SU-DHL-6 (cell line): ENCODE measurements around the gene QTRT2.

ENCODE experiments used
- EZH2phosphoT487 ChIP-seq: fragments of 200-600 bp; sonication (generic), shearing (Covaris generic); conservative IDR thresholded peaks from 2 replicates; pipeline ENCODE4 v1.6.1; 2018; ENCODE audit warnings: mild to moderate bottlenecking, antibody characterized with exemption, low read length, moderate library complexity, mixed read lengths
- TF ChIP-seq, protein P1 (sequence below): fragments of 200-600 bp; sonication (generic); IDR thresholded peaks from one replicate; pipeline ENCODE4 v1.5.1; 2017; ENCODE audit warnings: antibody characterized with exemption, mild to moderate bottlenecking, low read length, moderate library complexity; ENCODE audit not compliant: insufficient read depth, poor library complexity, severe bottlenecking

DNA sequence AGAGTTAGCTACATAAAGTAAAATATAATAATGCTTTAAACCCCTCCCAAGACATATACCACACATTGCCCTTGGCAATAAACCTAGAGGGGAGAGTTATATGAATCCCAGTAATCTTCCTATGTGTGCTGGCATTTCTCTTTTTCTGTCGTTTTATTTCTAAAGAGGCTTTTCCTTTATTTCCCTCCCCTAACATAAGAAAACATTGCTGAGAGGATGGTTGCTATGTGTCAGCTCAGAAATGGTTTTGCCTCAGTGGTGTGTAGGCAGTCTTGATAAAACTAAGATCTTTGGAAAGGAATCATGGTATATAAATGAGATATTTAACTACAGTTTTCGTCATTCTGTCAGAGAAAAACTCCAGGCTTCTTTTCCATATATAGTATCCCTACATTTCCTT lies 30.2 kb upstream of the QTRT2 start:
- TF ChIP-seq, protein P1, sequence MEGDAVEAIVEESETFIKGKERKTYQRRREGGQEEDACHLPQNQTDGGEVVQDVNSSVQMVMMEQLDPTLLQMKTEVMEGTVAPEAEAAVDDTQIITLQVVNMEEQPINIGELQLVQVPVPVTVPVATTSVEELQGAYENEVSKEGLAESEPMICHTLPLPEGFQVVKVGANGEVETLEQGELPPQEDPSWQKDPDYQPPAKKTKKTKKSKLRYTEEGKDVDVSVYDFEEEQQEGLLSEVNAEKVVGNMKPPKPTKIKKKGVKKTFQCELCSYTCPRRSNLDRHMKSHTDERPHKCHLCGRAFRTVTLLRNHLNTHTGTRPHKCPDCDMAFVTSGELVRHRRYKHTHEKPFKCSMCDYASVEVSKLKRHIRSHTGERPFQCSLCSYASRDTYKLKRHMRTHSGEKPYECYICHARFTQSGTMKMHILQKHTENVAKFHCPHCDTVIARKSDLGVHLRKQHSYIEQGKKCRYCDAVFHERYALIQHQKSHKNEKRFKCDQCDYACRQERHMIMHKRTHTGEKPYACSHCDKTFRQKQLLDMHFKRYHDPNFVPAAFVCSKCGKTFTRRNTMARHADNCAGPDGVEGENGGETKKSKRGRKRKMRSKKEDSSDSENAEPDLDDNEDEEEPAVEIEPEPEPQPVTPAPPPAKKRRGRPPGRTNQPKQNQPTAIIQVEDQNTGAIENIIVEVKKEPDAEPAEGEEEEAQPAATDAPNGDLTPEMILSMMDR: no peak
- no peak for TF ChIP-seq EZH2phosphoT487
